Measurements from ENCODE around the gene RPS27L.
"Not testable (repeated sequence)": the region's sequence is repeated elsewhere in the genome, so short reads cannot be mapped to it uniquely, and the experiment has no call there.

RPS27L gene

DNA sequence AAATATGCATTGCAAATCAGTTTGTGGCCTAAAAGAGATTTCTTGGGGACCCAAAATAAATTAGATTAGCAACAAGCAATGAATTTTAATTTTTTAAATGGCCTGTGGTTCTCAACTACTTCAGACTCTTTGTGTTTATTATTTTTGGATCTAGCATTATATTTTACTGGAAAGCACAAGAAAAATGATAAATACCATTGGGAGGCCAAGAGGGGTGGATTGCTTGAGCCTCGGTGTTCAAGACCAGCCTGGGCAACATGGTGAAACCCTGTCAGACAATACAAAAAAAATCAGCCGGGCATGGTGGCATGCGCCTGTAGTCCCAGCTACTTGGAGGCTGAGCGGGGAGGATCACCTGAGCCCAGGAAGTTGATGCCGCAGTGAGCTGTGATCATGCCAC lies 22.0 kb downstream of the RPS27L start:
- DNase-seq: peak in 1 of 2 donors; percentile 5

GRCh38 chr15:63134245-63134985 lies 22.9 kb downstream of the RPS27L start:
- peak; percentile 66 to 69 for DNase-seq

- no peak for DNase-seq
These were observed 23.5 kb downstream of the RPS27L start for GRCh38 chr15:63133786-63134185.

GRCh38 chr15:63126726-63127125 lies 30.6 kb downstream of the RPS27L start:
- DNase-seq: no peak

GRCh38 chr15:63124506-63124905 lies 32.8 kb downstream of the RPS27L start:
- DNase-seq: no peak

GRCh38 chr15:63122002-63122875 lies 35.0 kb downstream of the RPS27L start:
- peak; percentile 98 to 99 for DNase-seq

- peak; percentile 86 to 92 for DNase-seq
These were observed 35.8 kb downstream of the RPS27L start, which contains the start of gene LACTB for GRCh38 chr15:63121382-63122001. Gene LACTB (plus strand): TSS chr15:63121861. CDS start chr15:63121872, 11 bp downstream.

DNA sequence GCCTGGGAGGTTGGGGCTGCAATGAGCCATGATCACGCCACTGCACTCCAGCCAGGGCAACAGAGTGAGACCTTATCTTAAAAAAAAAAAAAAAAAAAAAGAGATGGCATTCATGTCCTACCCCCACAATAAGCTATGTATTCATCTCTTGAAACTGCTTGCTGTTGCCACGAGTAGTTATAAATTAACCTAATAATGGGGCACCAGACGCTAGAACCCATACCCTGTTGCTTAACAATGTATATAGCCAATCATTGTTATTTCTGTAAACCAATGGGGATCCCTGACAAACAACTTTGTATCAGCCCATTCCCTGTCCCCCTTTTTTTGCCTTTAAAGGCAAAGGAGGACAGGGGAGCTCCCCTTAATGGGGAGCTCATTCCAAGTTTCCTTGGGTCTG lies 38.4 kb downstream of the RPS27L start:
- no peak for DNase-seq

- no peak for DNase-seq
These were observed 42.8 kb downstream of the RPS27L start for GRCh38 chr15:63114465-63114864.

GRCh38 chr15:63112871-63113270 lies 44.4 kb downstream of the RPS27L start:
- no peak for DNase-seq

- DNase-seq: no peak
These were observed 45.8 kb downstream of the RPS27L start for GRCh38 chr15:63111481-63111880.

DNA sequence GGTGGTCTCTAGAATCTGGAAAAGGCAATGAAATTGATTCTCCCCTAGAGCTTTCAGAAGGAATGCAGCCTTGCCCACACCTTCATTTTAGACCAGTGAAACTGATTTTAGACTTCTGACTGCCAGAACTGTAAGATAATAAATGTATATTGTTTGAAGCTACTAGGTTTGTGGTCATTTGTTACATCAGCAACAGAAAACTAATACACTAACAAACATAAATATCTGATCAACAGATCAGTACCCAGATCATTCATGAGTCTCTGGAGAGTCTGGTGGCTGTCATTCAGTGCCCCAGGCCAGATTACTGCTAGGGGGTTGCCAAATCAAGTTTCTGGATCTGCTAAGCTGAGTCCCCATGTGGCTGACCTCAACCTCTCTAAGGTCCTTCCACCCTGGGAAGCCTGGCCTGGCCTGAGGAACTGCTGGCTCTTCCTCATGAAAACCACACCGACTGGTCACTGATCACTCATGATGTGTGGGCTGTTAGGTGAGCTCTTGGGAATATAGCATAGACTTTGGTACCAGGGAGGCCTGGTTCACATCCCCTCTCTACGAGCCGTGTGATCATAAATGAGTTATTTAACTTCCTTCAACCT lies 46.8 kb downstream of the RPS27L start:
- peak; percentile 6 to 57 for DNase-seq

GRCh38 chr15:63109920-63110319 lies 47.4 kb downstream of the RPS27L start:
- no peak for DNase-seq

- no peak for DNase-seq
These were observed 47.8 kb downstream of the RPS27L start for GRCh38 chr15:63109498-63109897.

- peak; percentile 11 to 25 for DNase-seq
These were observed 49.3 kb downstream of the RPS27L start for GRCh38 chr15:63107895-63108546.

DNA sequence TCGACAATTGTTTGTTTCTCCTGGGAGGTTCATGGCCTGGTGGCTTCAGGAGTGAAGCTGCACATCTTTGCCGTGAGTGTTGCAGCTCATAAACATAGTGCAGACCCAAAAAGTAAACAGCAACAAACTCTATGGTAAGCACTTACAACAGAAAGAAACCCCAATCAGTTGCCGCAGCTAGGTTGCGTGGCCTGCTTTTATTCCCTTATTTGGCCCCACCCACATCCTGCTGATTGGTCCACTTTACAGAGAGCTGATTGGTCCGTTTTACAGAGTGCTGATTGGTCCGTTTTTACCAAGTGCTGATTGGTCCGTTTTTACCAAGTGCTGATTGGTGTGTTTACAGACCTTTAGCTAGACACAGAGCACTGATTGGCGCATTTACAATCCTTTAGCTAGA lies 51.9 kb downstream of the RPS27L start:
- not testable (repeated sequence) for DNase-seq

DNA sequence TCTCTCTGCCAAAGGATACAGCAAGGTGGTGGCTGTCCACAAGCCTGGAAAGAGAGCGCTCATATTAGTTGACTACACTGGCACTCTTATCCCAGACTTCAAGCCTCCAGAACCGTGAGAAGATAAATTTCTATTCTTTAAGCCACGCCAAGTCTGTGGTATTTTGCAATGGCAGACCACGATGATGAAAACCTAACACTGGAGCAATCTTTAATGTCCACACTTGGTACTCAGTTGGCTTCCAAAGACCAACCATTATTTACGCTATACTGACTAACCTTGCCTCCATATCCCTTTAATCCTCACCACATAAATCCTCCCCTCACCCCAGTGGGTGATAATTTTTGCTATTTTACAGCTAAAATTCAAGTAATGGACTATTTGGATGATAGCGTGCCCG lies 52.5 kb downstream of the RPS27L start:
- peak; percentile 63 to 76 for DNase-seq

DNA sequence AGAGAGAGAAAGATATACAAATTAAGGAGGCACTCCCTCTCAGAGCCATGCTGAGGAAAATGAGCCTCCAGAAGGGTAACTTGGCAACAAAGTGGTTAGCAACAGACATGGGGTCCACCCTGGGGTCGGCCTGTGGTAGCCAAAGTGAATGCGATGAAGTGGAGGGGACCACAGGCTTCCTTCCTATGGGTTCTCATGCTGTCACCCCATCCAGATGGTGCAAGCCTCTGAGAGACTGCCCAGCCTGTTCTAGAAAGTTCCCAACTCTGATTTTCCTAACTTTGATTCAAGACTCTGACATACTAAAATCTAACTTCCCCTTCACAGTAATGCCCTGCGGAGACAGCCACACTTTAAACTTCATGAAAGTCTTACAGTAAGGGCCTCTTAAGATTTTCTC lies 53.9 kb downstream of the RPS27L start:
- peak in 1 of 2 donors; percentile 5 for DNase-seq

- not testable (repeated sequence) for DNase-seq
These were observed 57.7 kb downstream of the RPS27L start for GRCh38 chr15:63099581-63099980.

DNA sequence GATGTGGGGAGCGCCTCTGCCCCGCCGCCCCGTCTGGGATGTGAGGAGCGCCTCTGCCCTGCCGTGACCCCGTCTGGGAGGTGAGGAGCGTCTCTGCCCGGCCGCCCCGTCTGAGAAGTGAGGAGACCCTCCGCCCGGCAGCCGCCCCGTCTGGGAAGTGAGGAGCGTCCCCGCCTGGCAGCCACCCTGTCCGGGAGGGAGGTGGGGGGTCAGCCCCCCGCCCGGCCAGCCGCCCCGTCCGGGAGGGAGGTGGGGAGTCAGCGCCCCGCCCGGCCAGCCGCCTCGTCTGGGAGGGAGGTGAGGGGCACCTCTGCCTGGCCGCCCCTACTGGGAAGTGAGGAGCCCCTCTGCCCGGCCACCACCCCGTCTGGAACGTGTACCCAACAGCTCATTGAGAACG lies 58.4 kb downstream of the RPS27L start:
- not testable (repeated sequence) for DNase-seq
